H9 (cell line): ENCODE measurements around the gene RAVER1. TPM values are rescaled to one million over a fixed set of nuclear protein-coding genes. Genes with fewer than 3 reads are reported as not detected.

ENCODE experiments used
- DNase-seq: peaks from one replicate; pipeline ENCODE4 v3.0.0-alpha.2; 2017
- H2AFZ ChIP-seq: one replicate; pipeline ENCODE4 v1.6.1; 2013; ENCODE audit warnings: mild to moderate bottlenecking, low read length, control low read depth, moderate library complexity
- H2AK5ac ChIP-seq: 2 replicates; pipeline ENCODE4 v1.6.1; 2013; ENCODE audit warnings: low read length, control low read depth, mixed read lengths; ENCODE audit not compliant: insufficient read length
- H2BK120ac ChIP-seq: one replicate; pipeline ENCODE4 v1.6.1; 2013; ENCODE audit warnings: low read depth, mild to moderate bottlenecking, low read length, control low read depth, inconsistent platforms; ENCODE audit not compliant: poor library complexity, severe bottlenecking
- H2BK12ac ChIP-seq: 2 replicates; pipeline ENCODE4 v1.6.1; 2013; ENCODE audit warnings: low read length, control low read depth, mixed read lengths, low read depth; ENCODE audit not compliant: insufficient read length
- H2BK15ac ChIP-seq: 2 replicates; pipeline ENCODE4 v1.6.1; 2013; ENCODE audit warnings: low read depth, low read length, control low read depth
- H2BK20ac ChIP-seq: one replicate; pipeline ENCODE4 v1.6.1; 2013; ENCODE audit warnings: low read depth, mild to moderate bottlenecking, low read length, control low read depth, inconsistent platforms; ENCODE audit not compliant: poor library complexity, severe bottlenecking
- H2BK5ac ChIP-seq: 2 replicates; pipeline ENCODE4 v1.6.1; 2013; ENCODE audit warnings: low read length, control low read depth, mixed read lengths; ENCODE audit not compliant: insufficient read length
- H3K14ac ChIP-seq: 2 replicates; pipeline ENCODE4 v1.6.1; 2013; ENCODE audit warnings: low read length, control low read depth; ENCODE audit not compliant: insufficient read depth
- H3K18ac ChIP-seq: 2 replicates; pipeline ENCODE4 v1.6.1; 2013; ENCODE audit warnings: low read depth, mild to moderate bottlenecking, mixed read lengths, low read length, control low read depth; ENCODE audit not compliant: insufficient read length
- H3K23ac ChIP-seq: 2 replicates; pipeline ENCODE4 v1.6.1; 2013; ENCODE audit warnings: low read length, control low read depth, mixed read lengths, low read depth; ENCODE audit not compliant: insufficient read length
- H3K23me2 ChIP-seq: 2 replicates; pipeline ENCODE4 v1.6.1; 2013; ENCODE audit warnings: low read depth, mild to moderate bottlenecking, mixed read lengths, low read length, control low read depth; ENCODE audit not compliant: insufficient read length, poor library complexity, severe bottlenecking
- H3K27ac ChIP-seq: 2 replicates; pipeline ENCODE4 v1.5.1; 2013; ENCODE audit warnings: low read length, control low read depth, mixed read lengths, low read depth; ENCODE audit not compliant: insufficient read length
- H3K27me3 ChIP-seq: 2 replicates; pipeline ENCODE4 v1.6.1; 2013; ENCODE audit warnings: low read length, control low read depth, inconsistent platforms; ENCODE audit not compliant: insufficient read depth
- H3K4ac ChIP-seq: 2 replicates; pipeline ENCODE4 v1.6.1; 2013; ENCODE audit warnings: low read depth, mild to moderate bottlenecking, control low read depth, inconsistent platforms, low read length, moderate library complexity
- H3K4me1 ChIP-seq: 2 replicates; pipeline ENCODE4 v1.6.1; 2013; ENCODE audit warnings: low read length, control low read depth, inconsistent platforms; ENCODE audit not compliant: insufficient read depth
- H3K4me2 ChIP-seq: 2 replicates; pipeline ENCODE4 v1.6.1; 2013; ENCODE audit warnings: low read length, control low read depth, mixed read lengths; ENCODE audit not compliant: insufficient read length, insufficient read depth
- H3K56ac ChIP-seq: 2 replicates; pipeline ENCODE4 v1.6.1; 2013; ENCODE audit warnings: low read depth, mild to moderate bottlenecking, mixed read lengths, low read length, control low read depth; ENCODE audit not compliant: insufficient read length
- H3K79me1 ChIP-seq: 2 replicates; pipeline ENCODE4 v1.6.1; 2013; ENCODE audit warnings: low read depth, mild to moderate bottlenecking, moderate library complexity, low read length, control low read depth, inconsistent platforms; ENCODE audit not compliant: insufficient read depth, poor library complexity, severe bottlenecking
- H3K79me2 ChIP-seq: 2 replicates; pipeline ENCODE4 v1.6.1; 2013; ENCODE audit warnings: low read length, control low read depth, inconsistent platforms; ENCODE audit not compliant: insufficient read depth
- H3K9ac ChIP-seq: 2 replicates; pipeline ENCODE4 v1.6.1; 2013; ENCODE audit warnings: low read length, control low read depth, mixed read lengths; ENCODE audit not compliant: insufficient read length; ENCODE audit errors: extremely low read depth
- H3K9me3 ChIP-seq: one replicate; pipeline ENCODE4 v1.6.1; 2013; ENCODE audit warnings: low read depth, low read length, inconsistent platforms; ENCODE audit not compliant: control insufficient read depth
- H3T11ph ChIP-seq: one replicate; pipeline ENCODE4 v1.6.1; 2013; ENCODE audit warnings: mild to moderate bottlenecking, low read length, control low read depth, inconsistent platforms
- H4K20me1 ChIP-seq: one replicate; pipeline ENCODE4 v1.6.1; 2013; ENCODE audit not compliant: control insufficient read depth, insufficient read length, insufficient read depth
- H4K5ac ChIP-seq: 2 replicates; pipeline ENCODE4 v1.6.1; 2013; ENCODE audit warnings: low read depth, mild to moderate bottlenecking, mixed read lengths, low read length, control low read depth; ENCODE audit not compliant: insufficient read length
- H4K8ac ChIP-seq: replicated peaks from 2 replicates; pipeline ENCODE4 v1.6.1; 2013; ENCODE audit warnings: low read length, control low read depth, mixed read lengths, low read depth; ENCODE audit not compliant: insufficient read length
- H4K91ac ChIP-seq: 2 replicates; pipeline ENCODE4 v1.6.1; 2013; ENCODE audit warnings: low read depth, mild to moderate bottlenecking, moderate library complexity, mixed read lengths, low read length, control low read depth; ENCODE audit not compliant: insufficient read length
- H3K27ac Mint-ChIP-seq, 3 experiments: 2 replicates in 2 of 3; 3 replicates in 1 of 3; pipeline ENCODE4 v1.8.0; 2020 to 2021; ENCODE audit warnings: mixed read lengths in 3 of 3, mild to moderate bottlenecking in 1 of 3, moderate library complexity in 1 of 3
- H3K27me3 Mint-ChIP-seq: 2 replicates; pipeline ENCODE4 v1.8.0; 2021; ENCODE audit warnings: low read depth, mild to moderate bottlenecking, moderate library complexity, mixed read lengths
- H3K36me3 Mint-ChIP-seq, 3 experiments: 2 replicates in 2 of 3; 3 replicates in 1 of 3; pipeline ENCODE4 v1.8.0; 2020 to 2021; ENCODE audit warnings: low read depth in 3 of 3, mixed read lengths in 3 of 3; ENCODE audit not compliant: insufficient read depth in 1 of 3
- H3K4me1 Mint-ChIP-seq, 2 experiments: 2 replicates each; pipeline ENCODE4 v1.8.0; 2020; ENCODE audit warnings: mixed read lengths in 2 of 2
- H3K4me3 Mint-ChIP-seq, 2 experiments: 2 replicates in 1 of 2; 3 replicates in 1 of 2; pipeline ENCODE4 v1.8.0; 2020 to 2021; ENCODE audit warnings: mild to moderate bottlenecking in 2 of 2, mixed read lengths in 2 of 2, moderate library complexity in 1 of 2
- H3K9me3 Mint-ChIP-seq, 2 experiments: 2 replicates in 1 of 2; 3 replicates in 1 of 2; pipeline ENCODE4 v1.8.0; 2020; ENCODE audit warnings: mild to moderate bottlenecking in 2 of 2, mixed read lengths in 2 of 2, moderate library complexity in 1 of 2
- WGBS: extraction: QIAGEN DNeasy Blood & Tissue Kit; methylation state at CpG from one replicate; pipeline ENCODE4 v1.1.7; 2013; ENCODE audit warnings: missing lambda C conversion rate, low lambda C conversion rate, mixed read lengths; ENCODE audit not compliant: insufficient read length; ENCODE audit errors: extremely low coverage; 5-methylcytosine and 5-hydroxymethylcytosine counted together
- total RNA-seq: library from RNA; stranded (reverse); gene quantifications from 2 replicates; pipeline ENCODE4 v1.2.1, GENCODE V29; 2021
- TF ChIP-seq, protein P1 (sequence below): fragments of 200-600 bp; sonication (generic); conservative IDR thresholded peaks from 3 replicates; pipeline ENCODE4 v1.8.0; 2021; ENCODE audit warnings: antibody characterized with exemption, mild to moderate bottlenecking

Gene RAVER1
- total RNA-seq, 1 experiment from 2014 or later, result 74.7 TPM

- Mint-ChIP-seq H3K4me1 (peaks cover 10 to 33% of the 10 kb centered on the region in 2 experiments), H3K27ac (no peak overlapping the region; a peak in 1 of 7 replicates)
Measured at GRCh38 chr19:10295305-10295846, 38.0 kb downstream of the RAVER1 start.

More at GRCh38 chr19:10295305-10295846, 38.0 kb downstream of the RAVER1 start:
- Mint-ChIP-seq H3K27me3 (peaks cover 90% of the 10 kb centered on the region), H3K9me3 (peaks cover 0 to 2% of the 10 kb centered on the region in 2 experiments; a peak in 2 of 5 replicates), H3K4me3 (peak overlapping the region; percentile 49 to 81), H3K36me3 (no peaks in the 10 kb centered on the region; a peak in 3 of 7 replicates)
- Histone ChIP-seq H3K9me3 (no peaks in the 10 kb centered on the region), H3T11ph (no peak overlapping the region), H3K79me2 (no peaks in the 10 kb centered on the region), H3K23me2 (peaks cover 27% of the 10 kb centered on the region), H4K5ac (no peak overlapping the region), H3K18ac (no peak overlapping the region), H3K79me1 (no peaks in the 10 kb centered on the region), H3K56ac (no peak overlapping the region), H4K91ac (no peak overlapping the region), H3K27me3 (peaks cover 54% of the 10 kb centered on the region), H3K4ac (no peak overlapping the region), H4K20me1 (no peaks in the 10 kb centered on the region), H3K23ac (no peak overlapping the region), H2BK5ac (no peak overlapping the region), H2BK15ac (no peak overlapping the region), H2BK12ac (no peak overlapping the region), H2BK120ac (no peak overlapping the region), H3K9ac (no peak overlapping the region), H3K4me1 (no peaks in the 10 kb centered on the region; the same call in 1 of the 2 replicates), H2AFZ (no peak overlapping the region), H2BK20ac (no peak overlapping the region), H3K14ac (no peak overlapping the region), H3K4me2 (peak overlapping the region; percentile 66), H2AK5ac (no peak overlapping the region), H4K8ac (no peak overlapping the region), H3K27ac (no peak overlapping the region)
- TF ChIP-seq, protein P1, sequence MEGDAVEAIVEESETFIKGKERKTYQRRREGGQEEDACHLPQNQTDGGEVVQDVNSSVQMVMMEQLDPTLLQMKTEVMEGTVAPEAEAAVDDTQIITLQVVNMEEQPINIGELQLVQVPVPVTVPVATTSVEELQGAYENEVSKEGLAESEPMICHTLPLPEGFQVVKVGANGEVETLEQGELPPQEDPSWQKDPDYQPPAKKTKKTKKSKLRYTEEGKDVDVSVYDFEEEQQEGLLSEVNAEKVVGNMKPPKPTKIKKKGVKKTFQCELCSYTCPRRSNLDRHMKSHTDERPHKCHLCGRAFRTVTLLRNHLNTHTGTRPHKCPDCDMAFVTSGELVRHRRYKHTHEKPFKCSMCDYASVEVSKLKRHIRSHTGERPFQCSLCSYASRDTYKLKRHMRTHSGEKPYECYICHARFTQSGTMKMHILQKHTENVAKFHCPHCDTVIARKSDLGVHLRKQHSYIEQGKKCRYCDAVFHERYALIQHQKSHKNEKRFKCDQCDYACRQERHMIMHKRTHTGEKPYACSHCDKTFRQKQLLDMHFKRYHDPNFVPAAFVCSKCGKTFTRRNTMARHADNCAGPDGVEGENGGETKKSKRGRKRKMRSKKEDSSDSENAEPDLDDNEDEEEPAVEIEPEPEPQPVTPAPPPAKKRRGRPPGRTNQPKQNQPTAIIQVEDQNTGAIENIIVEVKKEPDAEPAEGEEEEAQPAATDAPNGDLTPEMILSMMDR, result peak; percentile 43
- peak; percentile 60 for DNase-seq
- no CpG with 5 or more reads among the region's 48 CpGs for WGBS
